GM19035 (cell line): ENCODE results near the gene NCR3LG1.

Experiments used
- ATAC-seq: cut with Tn5 transposase; IDR thresholded peaks from one replicate; pipeline ENCODE4 v1.9.1; 2021; ENCODE audit not compliant: unreplicated experiment

The NCR3LG1 gene

GRCh38 chr11:17391493-17392355, 40.1 kb downstream of the NCR3LG1 start:
- no peak for ATAC-seq

GRCh38 chr11:17392872-17393271, 41.3 kb downstream of the NCR3LG1 start:
- no peak for ATAC-seq

GRCh38 chr11:17393472-17393871, 41.9 kb downstream of the NCR3LG1 start:
- no peak for ATAC-seq

- ATAC-seq, result no peak
These were observed 43.3 kb downstream of the NCR3LG1 start for GRCh38 chr11:17394743-17395390.

- no peak for ATAC-seq
These were observed 44.0 kb downstream of the NCR3LG1 start for GRCh38 chr11:17395554-17395961.

- no peak for ATAC-seq
These were observed 44.4 kb downstream of the NCR3LG1 start for GRCh38 chr11:17395978-17396377.

- ATAC-seq, result no peak
These were observed 45.2 kb downstream of the NCR3LG1 start for GRCh38 chr11:17396598-17397310.

GRCh38 chr11:17397311-17398002, 45.9 kb downstream of the NCR3LG1 start:
- ATAC-seq, result no peak

GRCh38 chr11:17399236-17399635, 47.6 kb downstream of the NCR3LG1 start:
- no peak for ATAC-seq

- no peak for ATAC-seq
These were observed 48.6 kb downstream of the NCR3LG1 start for GRCh38 chr11:17400048-17400775.

- ATAC-seq, result no peak
These were observed 49.7 kb downstream of the NCR3LG1 start for GRCh38 chr11:17401316-17401715.

GRCh38 chr11:17401841-17402240, 50.2 kb downstream of the NCR3LG1 start:
- no peak for ATAC-seq

- ATAC-seq, result no peak
These were observed 50.9 kb downstream of the NCR3LG1 start for GRCh38 chr11:17402486-17402885.

- ATAC-seq, result no peak
These were observed 52.6 kb downstream of the NCR3LG1 start for GRCh38 chr11:17403980-17404759.

GRCh38 chr11:17405232-17406005, 53.8 kb downstream of the NCR3LG1 start:
- no peak for ATAC-seq

GRCh38 chr11:17406082-17406817, 54.6 kb downstream of the NCR3LG1 start:
- no peak for ATAC-seq

- no peak for ATAC-seq
These were observed 55.2 kb downstream of the NCR3LG1 start for GRCh38 chr11:17406818-17407149.

GRCh38 chr11:17407575-17407974, 56.0 kb downstream of the NCR3LG1 start:
- no peak for ATAC-seq
